Chondrocyte (in vitro differentiated cells): ENCODE data around the gene SERPINB1. TPM values are rescaled to one million over a fixed set of nuclear protein-coding genes. Genes with fewer than 3 reads are reported as not detected.

Source experiments
- DNase-seq: peaks from one replicate; pipeline ENCODE4 v3.0.0; 2021; ENCODE audit warnings: mixed read lengths, low spot score
- H3K27ac Mint-ChIP-seq: one replicate; pipeline ENCODE4 v1.8.0; 2021; ENCODE audit warnings: mild to moderate bottlenecking, moderate library complexity, mixed read lengths; ENCODE audit not compliant: unreplicated experiment
- H3K27me3 Mint-ChIP-seq: 2 replicates; pipeline ENCODE4 v1.8.0; 2021; ENCODE audit warnings: low read depth, mixed read lengths
- H3K36me3 Mint-ChIP-seq: 2 replicates; pipeline ENCODE4 v1.8.0; 2021; ENCODE audit warnings: low read depth, mixed read lengths
- H3K4me1 Mint-ChIP-seq: 2 replicates; pipeline ENCODE4 v1.8.0; 2021; ENCODE audit warnings: low read depth, mild to moderate bottlenecking, mixed read lengths
- H3K4me3 Mint-ChIP-seq: one replicate; pipeline ENCODE4 v1.8.0; 2021; ENCODE audit warnings: mild to moderate bottlenecking, moderate library complexity, mixed read lengths; ENCODE audit not compliant: unreplicated experiment
- H3K9me3 Mint-ChIP-seq: 2 replicates; pipeline ENCODE4 v1.8.0; 2021; ENCODE audit warnings: low read depth, mixed read lengths
- total RNA-seq: library from RNA; stranded (reverse); gene quantifications from 3 replicates; pipeline ENCODE4 v1.2.1, GENCODE V29; 2021
- TF ChIP-seq, protein P1 (sequence below): fragments of 200-600 bp; sonication (generic); IDR thresholded peaks from 2 replicates; pipeline ENCODE4 v1.5.0; 2021; ENCODE audit warnings: antibody characterized with exemption, mild to moderate bottlenecking, moderate library complexity

The SERPINB1 gene
- total RNA-seq, 1 donor from 2014 or later = 9.1 TPM

DNA sequence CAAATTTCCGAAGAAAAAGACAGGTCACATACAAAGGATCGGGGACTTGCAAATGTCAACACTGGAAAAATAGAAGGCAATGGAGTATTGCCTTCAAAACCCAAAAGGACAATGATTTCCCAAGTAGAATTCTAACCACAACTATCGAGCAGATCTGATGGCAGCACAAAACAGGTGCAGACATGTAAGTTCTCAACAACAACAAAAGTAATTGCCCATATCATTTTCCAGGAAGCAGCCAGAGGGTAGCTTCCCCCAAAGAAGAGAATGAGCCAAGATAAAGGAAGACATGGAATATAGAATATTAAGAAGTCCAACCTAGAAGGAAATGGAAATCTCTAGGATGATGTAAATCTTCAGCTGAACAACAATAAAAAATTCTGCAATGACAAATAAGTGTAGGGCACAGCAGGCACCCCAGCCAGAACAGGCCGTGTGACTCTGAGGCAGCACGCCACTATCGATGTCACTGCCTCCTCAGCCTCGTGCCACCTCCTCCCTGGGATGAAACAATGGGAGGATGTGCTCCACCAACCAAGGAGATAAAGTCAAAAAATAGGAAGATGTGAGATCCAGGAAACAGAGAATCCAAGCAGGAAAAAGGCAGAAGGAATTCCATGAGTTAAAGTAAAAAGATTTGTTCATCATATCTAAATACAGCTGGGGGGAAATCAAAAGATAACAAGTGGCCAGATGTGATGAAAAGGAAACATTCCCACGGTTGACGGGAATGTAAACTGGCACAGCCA is 34.1 kb downstream of the SERPINB1 start:
- Mint-ChIP-seq H3K27me3 (no peaks in the 10 kb centered on the region), H3K9me3 (no peaks in the 10 kb centered on the region), H3K36me3 (peaks cover 1% of the 10 kb centered on the region), H3K27ac (peak overlapping the region; percentile 18), H3K4me1 (peaks cover 17% of the 10 kb centered on the region), H3K4me3 (no peak overlapping the region)
- DNase-seq = no peak
- TF ChIP-seq, protein P1, sequence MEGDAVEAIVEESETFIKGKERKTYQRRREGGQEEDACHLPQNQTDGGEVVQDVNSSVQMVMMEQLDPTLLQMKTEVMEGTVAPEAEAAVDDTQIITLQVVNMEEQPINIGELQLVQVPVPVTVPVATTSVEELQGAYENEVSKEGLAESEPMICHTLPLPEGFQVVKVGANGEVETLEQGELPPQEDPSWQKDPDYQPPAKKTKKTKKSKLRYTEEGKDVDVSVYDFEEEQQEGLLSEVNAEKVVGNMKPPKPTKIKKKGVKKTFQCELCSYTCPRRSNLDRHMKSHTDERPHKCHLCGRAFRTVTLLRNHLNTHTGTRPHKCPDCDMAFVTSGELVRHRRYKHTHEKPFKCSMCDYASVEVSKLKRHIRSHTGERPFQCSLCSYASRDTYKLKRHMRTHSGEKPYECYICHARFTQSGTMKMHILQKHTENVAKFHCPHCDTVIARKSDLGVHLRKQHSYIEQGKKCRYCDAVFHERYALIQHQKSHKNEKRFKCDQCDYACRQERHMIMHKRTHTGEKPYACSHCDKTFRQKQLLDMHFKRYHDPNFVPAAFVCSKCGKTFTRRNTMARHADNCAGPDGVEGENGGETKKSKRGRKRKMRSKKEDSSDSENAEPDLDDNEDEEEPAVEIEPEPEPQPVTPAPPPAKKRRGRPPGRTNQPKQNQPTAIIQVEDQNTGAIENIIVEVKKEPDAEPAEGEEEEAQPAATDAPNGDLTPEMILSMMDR = no peak

DNA sequence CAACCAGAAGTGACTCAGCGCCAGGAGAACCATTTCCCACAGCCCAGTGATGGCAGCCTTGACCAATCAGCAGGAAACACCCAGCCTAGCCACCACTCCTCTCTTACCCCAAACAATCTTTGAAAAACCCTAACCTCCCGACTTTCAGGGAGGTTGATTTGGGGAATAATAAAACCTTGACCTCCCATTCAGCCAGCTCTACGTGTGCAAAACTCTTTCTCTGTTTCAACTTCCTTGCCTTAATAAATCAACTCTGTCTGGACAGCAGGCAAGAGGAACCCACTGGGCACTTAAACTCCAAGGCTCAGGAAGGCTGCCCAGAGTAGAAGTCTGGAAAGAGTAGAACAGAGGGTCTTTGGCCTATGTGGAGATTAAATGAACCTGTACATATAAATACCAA is 35.0 kb downstream of the SERPINB1 start:
- no peak for DNase-seq
- TF ChIP-seq, protein P1 = no peak
- Mint-ChIP-seq H3K4me3 (no peak overlapping the region), H3K9me3 (no peaks in the 10 kb centered on the region), H3K27ac (no peak overlapping the region), H3K4me1 (peaks cover 17% of the 10 kb centered on the region), H3K27me3 (no peaks in the 10 kb centered on the region), H3K36me3 (peaks cover 1% of the 10 kb centered on the region)

DNA sequence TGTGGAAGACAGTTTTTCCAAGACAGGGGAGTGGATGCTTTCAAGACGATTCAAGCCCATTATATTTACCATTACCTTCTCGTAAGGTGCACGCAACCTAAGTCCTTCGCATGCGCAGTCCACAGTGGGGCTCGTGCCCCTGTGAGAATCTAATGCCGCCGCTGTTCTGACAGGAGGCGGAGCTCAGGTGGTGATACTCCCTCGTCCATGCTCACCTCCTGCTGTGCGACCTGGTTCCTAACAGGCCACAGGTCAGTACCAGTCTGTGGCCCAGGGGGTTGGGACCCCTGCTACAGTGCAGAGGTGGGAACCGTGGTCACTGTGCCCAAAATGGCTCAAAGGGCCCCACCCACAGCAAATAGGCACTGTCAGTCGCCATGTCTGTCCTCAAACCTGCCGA is 36.6 kb downstream of the SERPINB1 start:
- peaks cover 17% of the 10 kb centered on the region for H3K4me1 Mint-ChIP-seq
- TF ChIP-seq, protein P1 = no peak

DNA sequence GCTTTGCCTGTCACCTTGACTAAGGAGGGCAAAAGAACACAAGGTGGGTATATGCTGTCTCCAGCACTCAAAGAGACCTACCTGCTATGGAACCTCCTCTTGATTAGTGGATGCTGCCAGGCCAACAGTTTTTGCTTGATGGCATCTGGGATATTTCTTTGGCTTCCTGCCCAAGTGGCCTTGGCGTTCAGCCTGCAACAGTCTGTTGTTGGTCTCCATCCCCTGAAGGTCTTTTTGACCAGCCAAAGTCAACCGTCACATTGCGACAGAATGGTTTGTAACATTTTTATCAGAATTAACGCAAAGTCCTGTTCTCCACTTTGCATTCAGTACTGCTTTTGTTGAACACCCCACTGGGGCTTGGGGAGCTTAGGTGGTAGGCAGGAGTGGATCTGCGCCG is 37.1 kb downstream of the SERPINB1 start:
- no peak overlapping the region for H3K27ac Mint-ChIP-seq
- H3K27me3 Mint-ChIP-seq = no peaks in the 10 kb centered on the region
- H3K4me3 Mint-ChIP-seq = no peak overlapping the region
- H3K4me1 Mint-ChIP-seq = peaks cover 17% of the 10 kb centered on the region
- TF ChIP-seq, protein P1 = no peak
- H3K36me3 Mint-ChIP-seq = peaks cover 1% of the 10 kb centered on the region
- no peak for DNase-seq
- H3K9me3 Mint-ChIP-seq = no peaks in the 10 kb centered on the region

More for the DNA sequence above, 36.6 kb downstream of the SERPINB1 start:
- Mint-ChIP-seq H3K36me3 (peaks cover 1% of the 10 kb centered on the region), H3K4me3 (no peak overlapping the region), H3K27me3 (no peaks in the 10 kb centered on the region), H3K9me3 (no peaks in the 10 kb centered on the region), H3K27ac (no peak overlapping the region)
- no peak for DNase-seq

DNA sequence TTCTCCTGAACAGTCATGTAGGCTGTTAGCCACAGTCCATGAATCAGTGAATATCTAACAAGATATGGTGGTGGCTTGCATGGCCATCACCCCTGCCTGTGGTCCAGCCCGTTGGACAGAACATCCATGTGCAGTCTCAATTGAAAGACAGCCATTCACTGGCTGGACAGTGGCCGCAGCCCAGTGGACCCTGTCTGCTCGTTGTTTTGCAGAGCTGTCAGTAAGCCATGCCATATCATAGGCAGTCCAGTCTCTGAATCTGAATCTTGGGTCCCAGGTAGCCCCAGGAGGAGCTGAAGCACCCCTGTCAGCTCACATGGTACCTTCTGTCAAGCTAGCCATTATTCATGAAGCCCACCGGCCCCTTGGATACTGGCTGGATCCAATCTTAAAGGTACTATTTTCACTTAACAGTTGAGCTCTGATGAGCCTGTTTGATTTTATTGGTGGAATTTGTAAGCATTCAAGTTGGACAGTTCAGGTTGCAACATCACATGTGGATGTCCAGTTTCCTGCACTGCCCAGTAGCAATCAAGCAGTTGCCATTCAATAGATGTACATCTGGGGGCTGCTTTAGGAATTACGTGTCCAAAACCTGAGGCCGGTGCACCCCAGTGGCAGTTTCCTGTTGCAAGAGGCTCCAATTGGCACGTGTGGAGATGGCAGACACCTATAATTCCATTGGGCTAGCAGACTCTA is 37.8 kb downstream of the SERPINB1 start:
- Mint-ChIP-seq H3K4me1 (peaks cover 17% of the 10 kb centered on the region), H3K27ac (no peak overlapping the region)

More for the DNA sequence above, 37.8 kb downstream of the SERPINB1 start:
- TF ChIP-seq, protein P1 = no peak
- no peaks in the 10 kb centered on the region for H3K27me3 Mint-ChIP-seq
- no peaks in the 10 kb centered on the region for H3K9me3 Mint-ChIP-seq
- peaks cover 1% of the 10 kb centered on the region for H3K36me3 Mint-ChIP-seq
- no peak for DNase-seq
- no peak overlapping the region for H3K4me3 Mint-ChIP-seq
